Effector memory CD8-positive, alpha-beta T cell (primary cell): Measurements from ENCODE around the gene EPN1.

Source experiments
- ATAC-seq: fragments of 150-1000 bp; cut with Tn5 transposase; replicated peaks from 2 replicates; pipeline ENCODE4 v1.10.0; 2021; ENCODE audit warnings: mild to moderate bottlenecking, moderate library complexity
- DNase-seq, 3 experiments: peaks; one replicate each; pipeline ENCODE4 v3.0.0; 2021
- H3K27ac Mint-ChIP-seq, 2 donors: one replicate each; pipeline ENCODE4 v1.8.0; 2022; ENCODE audit warnings: mild to moderate bottlenecking in 2 of 2, mixed read lengths in 2 of 2, moderate library complexity in 2 of 2
- H3K27me3 Mint-ChIP-seq, 2 donors: one replicate each; pipeline ENCODE4 v1.8.0; 2022; ENCODE audit warnings: mixed read lengths in 2 of 2
- H3K36me3 Mint-ChIP-seq: one replicate; pipeline ENCODE4 v1.8.0; 2022; ENCODE audit warnings: mild to moderate bottlenecking, moderate library complexity, mixed read lengths; ENCODE audit not compliant: insufficient read depth
- H3K4me1 Mint-ChIP-seq, 2 donors: one replicate each; pipeline ENCODE4 v1.8.0; 2022; ENCODE audit warnings: low read depth in 2 of 2, mixed read lengths in 2 of 2
- H3K4me3 Mint-ChIP-seq, 2 donors: one replicate each; pipeline ENCODE4 v1.8.0; 2022; ENCODE audit warnings: mild to moderate bottlenecking in 2 of 2, mixed read lengths in 2 of 2, moderate library complexity in 2 of 2
- H3K9me3 Mint-ChIP-seq, 2 donors: one replicate each; pipeline ENCODE4 v1.8.0; 2022; ENCODE audit warnings: mixed read lengths in 2 of 2

EPN1 gene

DNA sequence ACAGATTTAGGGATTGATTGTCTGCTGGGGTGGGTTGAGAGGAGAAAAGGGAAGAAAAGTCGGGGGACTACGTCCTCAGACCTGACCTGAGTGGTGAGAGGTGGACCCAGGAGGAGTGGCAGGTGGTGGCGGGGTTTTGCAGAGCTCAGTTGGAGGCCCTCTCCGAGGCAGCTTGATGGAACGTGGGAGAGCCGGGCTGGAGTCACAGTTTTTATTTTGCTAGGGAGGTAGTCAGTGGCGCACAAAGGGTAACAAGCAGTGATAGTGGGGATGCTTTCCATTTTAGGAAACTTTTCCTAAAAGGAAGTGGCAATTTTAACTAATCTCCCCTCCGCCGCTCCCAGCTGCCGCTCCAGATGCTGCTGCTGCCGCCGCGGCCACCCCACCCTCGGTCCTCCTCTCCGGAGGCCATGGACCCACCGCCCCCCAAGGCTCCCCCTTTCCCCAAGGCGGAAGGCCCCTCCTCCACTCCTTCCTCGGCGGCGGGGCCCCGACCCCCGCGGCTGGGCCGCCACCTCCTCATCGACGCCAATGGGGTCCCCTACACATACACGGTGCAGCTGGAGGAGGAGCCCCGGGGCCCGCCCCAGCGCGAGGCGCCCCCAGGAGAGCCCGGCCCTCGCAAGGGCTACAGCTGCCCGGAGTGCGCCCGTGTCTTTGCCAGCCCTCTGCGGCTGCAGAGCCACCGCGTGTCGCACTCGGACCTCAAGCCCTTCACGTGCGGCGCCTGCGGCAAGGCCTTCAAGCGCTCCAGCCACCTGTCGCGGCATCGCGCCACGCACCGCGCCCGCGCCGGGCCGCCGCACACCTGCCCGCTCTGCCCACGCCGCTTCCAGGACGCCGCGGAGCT is 32.6 kb upstream of the EPN1 start:
- Mint-ChIP-seq H3K27me3 (no peaks in the 10 kb centered on the region), H3K9me3 (peaks cover 0 to 2% of the 10 kb centered on the region in 2 donors), H3K36me3 (peaks cover 41% of the 10 kb centered on the region), H3K4me3 (peak overlapping the region; percentile 84 to 93), H3K4me1 (peaks cover 44 to 51% of the 10 kb centered on the region in 2 donors), H3K27ac (peak overlapping the region; percentile 87 to 91)
- DNase-seq (no peak), ATAC-seq (peak; percentile 13)

GRCh38 chr19:55643003-55643886 is 31.8 kb upstream of the EPN1 start, which contains the start of gene ZNF581:
ZNF581 (plus strand) TSS chr19:55643649; CDS start chr19:55644572, 923 bp downstream.
- DNase-seq (peak; percentile 69 to 76 (median 70)), ATAC-seq (peak; percentile 55)
- Mint-ChIP-seq H3K9me3 (peaks cover 0 to 2% of the 10 kb centered on the region in 2 donors), H3K27ac (peak within 1 kb of the TSS; percentile 87 to 91), H3K4me3 (peak within 1 kb of the TSS; percentile 84 to 93), H3K36me3 (peaks cover 37% of the 10 kb centered on the region), H3K27me3 (no peaks in the 10 kb centered on the region), H3K4me1 (peaks cover 41 to 42% of the 10 kb centered on the region in 2 donors)

GRCh38 chr19:55643887-55644176 is 31.2 kb upstream of the EPN1 start:
- H3K4me3 Mint-ChIP-seq: peak overlapping the region; percentile 84 to 93
- H3K4me1 Mint-ChIP-seq: peaks cover 44 to 45% of the 10 kb centered on the region in 2 donors
- ATAC-seq (no peak), DNase-seq (no peak)
- H3K27ac Mint-ChIP-seq: peak overlapping the region; percentile 84 to 91
- H3K36me3 Mint-ChIP-seq: peaks cover 40% of the 10 kb centered on the region
- H3K27me3 Mint-ChIP-seq: peaks cover 0 to 3% of the 10 kb centered on the region in 2 donors
- H3K9me3 Mint-ChIP-seq: peaks cover 0 to 2% of the 10 kb centered on the region in 2 donors

GRCh38 chr19:55644191-55644833 is 30.7 kb upstream of the EPN1 start:
- Mint-ChIP-seq H3K27me3 (peaks cover 0 to 7% of the 10 kb centered on the region in 2 donors), H3K27ac (peak overlapping the region; percentile 84 to 91), H3K4me1 (peaks cover 41 to 42% of the 10 kb centered on the region in 2 donors), H3K36me3 (peaks cover 38% of the 10 kb centered on the region), H3K9me3 (no peaks in the 10 kb centered on the region), H3K4me3 (peak overlapping the region; percentile 84 to 93)
- DNase-seq (no peak), ATAC-seq (no peak)

DNA sequence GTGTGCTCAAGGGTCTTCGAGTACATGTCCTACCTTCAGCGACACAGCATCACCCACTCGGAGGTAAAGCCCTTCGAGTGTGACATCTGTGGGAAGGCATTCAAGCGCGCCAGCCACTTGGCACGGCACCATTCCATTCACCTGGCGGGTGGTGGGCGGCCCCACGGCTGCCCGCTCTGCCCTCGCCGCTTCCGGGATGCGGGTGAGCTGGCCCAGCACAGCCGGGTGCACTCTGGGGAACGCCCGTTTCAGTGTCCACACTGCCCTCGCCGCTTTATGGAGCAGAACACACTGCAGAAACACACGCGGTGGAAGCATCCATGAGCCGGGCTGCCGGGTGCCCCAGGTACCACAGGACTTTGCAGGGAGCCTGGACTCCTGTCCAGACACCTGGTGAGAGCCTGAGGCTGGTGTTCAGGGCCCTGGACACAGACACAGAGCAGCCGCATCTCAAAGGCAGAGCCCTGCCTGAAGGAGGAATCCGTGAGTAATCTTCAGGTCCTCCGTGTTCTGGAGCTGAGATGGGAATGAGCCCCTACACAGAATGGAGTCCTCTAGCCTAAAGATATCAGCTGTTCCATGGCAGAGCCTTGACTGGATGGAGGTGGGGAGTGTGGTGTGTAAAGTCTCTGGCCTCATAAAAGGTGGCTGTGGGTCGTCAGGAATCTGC is 30.0 kb upstream of the EPN1 start:
- Mint-ChIP-seq H3K4me3 (peak overlapping the region; percentile 84 to 93), H3K27me3 (peaks cover 0 to 14% of the 10 kb centered on the region in 2 donors), H3K36me3 (peaks cover 38% of the 10 kb centered on the region), H3K27ac (peak overlapping the region; percentile 84 to 91), H3K9me3 (no peaks in the 10 kb centered on the region), H3K4me1 (peaks cover 41 to 45% of the 10 kb centered on the region in 2 donors)
- ATAC-seq (no peak), DNase-seq (no peak)

GRCh38 chr19:55645512-55645881 is 29.5 kb upstream of the EPN1 start:
- H3K9me3 Mint-ChIP-seq: no peaks in the 10 kb centered on the region
- DNase-seq: no peak
- ATAC-seq: no peak
- H3K4me3 Mint-ChIP-seq: peak overlapping the region; percentile 37 to 48
- peaks cover 0 to 15% of the 10 kb centered on the region in 2 donors for H3K27me3 Mint-ChIP-seq
- H3K36me3 Mint-ChIP-seq: peaks cover 32% of the 10 kb centered on the region
- peaks cover 36 to 42% of the 10 kb centered on the region in 2 donors for H3K4me1 Mint-ChIP-seq
- H3K27ac Mint-ChIP-seq: no peak overlapping the region

DNA sequence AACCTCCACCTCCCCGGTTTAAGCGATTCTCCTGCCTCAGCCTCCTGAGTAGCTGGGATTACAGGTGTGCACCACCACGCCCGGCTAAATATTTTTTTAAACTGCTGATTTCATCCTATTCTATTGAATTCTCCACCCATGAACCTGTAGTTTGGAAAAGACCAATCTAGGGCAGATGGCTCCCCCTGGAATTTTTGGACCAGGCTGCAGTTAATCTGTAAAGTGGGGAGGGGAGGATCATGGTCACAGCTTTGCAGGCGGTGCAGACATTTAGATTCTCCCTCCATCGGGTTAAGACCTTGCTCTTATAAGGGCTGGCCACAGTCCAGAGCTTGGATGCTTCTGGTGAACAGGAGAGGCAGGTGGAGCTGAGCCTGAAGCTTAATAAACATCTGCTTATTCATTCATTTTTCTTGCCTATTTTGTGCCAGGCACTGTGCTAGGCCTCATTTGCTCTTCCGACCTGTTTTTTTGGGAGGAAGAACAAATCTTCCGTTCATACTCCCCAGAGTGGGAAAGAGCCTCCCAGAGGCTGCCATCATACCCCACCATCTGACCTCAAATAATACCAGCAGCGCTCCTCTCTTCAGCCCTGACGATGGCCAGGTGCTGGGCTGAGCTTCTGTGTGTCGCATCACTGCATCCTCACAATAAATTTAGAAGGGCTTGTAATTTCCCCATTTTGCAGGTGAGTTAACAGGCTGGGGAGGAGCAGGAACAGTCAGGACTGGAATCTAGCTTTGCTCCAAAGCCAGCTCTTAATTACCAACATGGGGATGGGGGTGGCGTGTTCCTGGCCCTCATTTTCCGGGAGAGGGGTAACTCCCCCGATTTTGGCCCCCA is 27.9 kb upstream of the EPN1 start:
- H3K4me1 Mint-ChIP-seq: peaks cover 25 to 32% of the 10 kb centered on the region in 2 donors

GRCh38 chr19:55647732-55648584 is 27.1 kb upstream of the EPN1 start, which contains the start of gene CCDC106:
CCDC106 (plus strand) TSS chr19:55648212; CDS start chr19:55649047, 835 bp downstream.
- Mint-ChIP-seq H3K4me3 (peak within 1 kb of the TSS; percentile 61 to 82), H3K36me3 (peaks cover 27% of the 10 kb centered on the region), H3K9me3 (no peaks in the 10 kb centered on the region), H3K27me3 (peaks cover 0 to 15% of the 10 kb centered on the region in 2 donors), H3K27ac (peak within 1 kb of the TSS; percentile 51 to 79), H3K4me1 (peaks cover 21 to 29% of the 10 kb centered on the region in 2 donors)
- ATAC-seq (peak; percentile 26), DNase-seq (peak in 1 of 3 experiments; percentile 17)

More for the DNA sequence above, 27.9 kb upstream of the EPN1 start:
- H3K9me3 Mint-ChIP-seq: no peaks in the 10 kb centered on the region
- H3K27ac Mint-ChIP-seq: no peak overlapping the region
- ATAC-seq (no peak), DNase-seq (no peak)
- peak overlapping the region; percentile 61 to 71 for H3K4me3 Mint-ChIP-seq
- peaks cover 0 to 15% of the 10 kb centered on the region in 2 donors for H3K27me3 Mint-ChIP-seq
- peaks cover 30% of the 10 kb centered on the region for H3K36me3 Mint-ChIP-seq

- H3K27ac Mint-ChIP-seq: peak overlapping the region; percentile 51 to 79
- H3K4me1 Mint-ChIP-seq: peaks cover 15 to 26% of the 10 kb centered on the region in 2 donors
- peaks cover 0 to 15% of the 10 kb centered on the region in 2 donors for H3K27me3 Mint-ChIP-seq
- H3K36me3 Mint-ChIP-seq: peaks cover 26% of the 10 kb centered on the region
- ATAC-seq (no peak), DNase-seq (no peak)
- peak overlapping the region; percentile 60 to 82 for H3K4me3 Mint-ChIP-seq
- no peaks in the 10 kb centered on the region for H3K9me3 Mint-ChIP-seq
Measured at GRCh38 chr19:55648585-55649267, 26.3 kb upstream of the EPN1 start.

- Mint-ChIP-seq H3K27me3 (peaks cover 0 to 15% of the 10 kb centered on the region in 2 donors), H3K4me3 (peak overlapping the region in 1 of 2 donors; percentile 82), H3K27ac (peak overlapping the region; percentile 19 to 51), H3K4me1 (peaks cover 10 to 22% of the 10 kb centered on the region in 2 donors), H3K36me3 (peaks cover 33% of the 10 kb centered on the region), H3K9me3 (no peaks in the 10 kb centered on the region)
- DNase-seq: no peak
- no peak for ATAC-seq
Measured at GRCh38 chr19:55649268-55650125, 25.5 kb upstream of the EPN1 start.
